GM12891 (cell line): ENCODE measurements around the gene ACTMAP.

Experiments
- POLR2A ChIP-seq: IDR thresholded peaks from 2 replicates; pipeline ENCODE4 v1.6.1; 2011; ENCODE audit warnings: low read depth, low read length, control low read depth
- POLR2AphosphoS5 ChIP-seq: IDR thresholded peaks from 2 replicates; pipeline ENCODE4 v1.6.1; 2011; ENCODE audit warnings: low read depth, low read length, control low read depth
- TAF1 ChIP-seq: IDR thresholded peaks from 2 replicates; pipeline ENCODE4 v1.6.1; 2011; ENCODE audit warnings: low read depth, low read length, control low read depth

DNA sequence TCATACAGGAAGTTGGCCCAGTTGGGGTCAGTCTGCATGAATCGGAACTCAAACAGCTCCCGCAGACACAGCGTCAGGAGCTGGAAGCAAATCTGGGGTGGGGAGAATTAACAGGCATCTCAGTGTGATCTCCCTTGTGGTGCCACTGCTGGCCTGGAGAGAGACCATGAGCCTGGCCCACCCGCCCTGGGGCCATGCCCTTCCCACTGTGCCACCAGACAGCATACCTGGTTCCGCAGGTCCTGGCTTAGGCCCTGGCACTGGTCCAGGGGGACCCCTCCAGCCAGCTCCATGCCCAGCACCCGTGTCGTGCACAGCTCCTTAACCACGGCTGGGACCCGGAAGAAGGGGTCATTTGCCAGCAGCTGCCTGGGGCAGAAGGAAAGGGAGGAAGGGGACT is 50.2 kb downstream of the ACTMAP start:
- TF ChIP-seq POLR2A (no peak), TAF1 (no peak), POLR2AphosphoS5 (no peak)
